GM10248 (cell line): ENCODE measurements around the gene CPNE8.

Source experiments
- CTCF ChIA-PET: fragments of 300-600 bp; sonication (Branson Sonifier 250); formaldehyde crosslinking; extraction: SDS; loops from one replicate; lab custom pipeline; 2021; ENCODE audit warnings: antibody characterized with exemption; lab: Yijun Ruan, JAX
- POLR2A ChIA-PET: fragments of 350-650 bp; sonication (Branson Sonifier 250); formaldehyde crosslinking; extraction: SDS; loops from one replicate; lab custom pipeline; 2020; ENCODE audit warnings: antibody characterized with exemption; lab: Yijun Ruan, JAX
- DNase-seq: peaks from one replicate; pipeline ENCODE4 v3.0.0; 2012; ENCODE audit errors: extremely low spot score
- TF ChIP-seq, protein P1 (sequence below): IDR thresholded peaks from 2 replicates; pipeline ENCODE4 v1.5.1; 2012; ENCODE audit warnings: mild to moderate bottlenecking, low read depth; ENCODE audit errors: extremely low read depth, missing control alignments, control extremely low read depth

CPNE8 gene

DNA sequence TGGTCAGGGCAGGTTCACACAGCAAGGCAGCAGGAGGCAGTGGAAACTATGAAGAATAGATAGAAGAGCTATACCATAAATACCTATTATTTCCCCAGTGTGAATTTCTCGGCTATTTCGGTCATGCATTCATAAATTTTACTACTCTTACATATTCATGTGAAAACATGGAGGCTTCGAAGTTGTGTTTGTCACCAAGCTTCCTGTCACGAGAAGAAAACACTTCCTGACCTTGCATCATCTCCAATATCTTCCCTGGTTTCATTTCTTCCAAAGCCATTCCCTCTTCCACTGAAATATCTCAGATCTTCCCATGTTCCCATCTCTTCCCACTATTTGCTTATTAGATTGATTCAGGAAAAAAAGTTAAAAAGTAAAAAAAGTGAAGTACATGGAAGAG is 80.4 kb downstream of the CPNE8 start:
- no peak for DNase-seq
- CTCF ChIA-PET = no interaction called here
- TF ChIP-seq, protein P1, sequence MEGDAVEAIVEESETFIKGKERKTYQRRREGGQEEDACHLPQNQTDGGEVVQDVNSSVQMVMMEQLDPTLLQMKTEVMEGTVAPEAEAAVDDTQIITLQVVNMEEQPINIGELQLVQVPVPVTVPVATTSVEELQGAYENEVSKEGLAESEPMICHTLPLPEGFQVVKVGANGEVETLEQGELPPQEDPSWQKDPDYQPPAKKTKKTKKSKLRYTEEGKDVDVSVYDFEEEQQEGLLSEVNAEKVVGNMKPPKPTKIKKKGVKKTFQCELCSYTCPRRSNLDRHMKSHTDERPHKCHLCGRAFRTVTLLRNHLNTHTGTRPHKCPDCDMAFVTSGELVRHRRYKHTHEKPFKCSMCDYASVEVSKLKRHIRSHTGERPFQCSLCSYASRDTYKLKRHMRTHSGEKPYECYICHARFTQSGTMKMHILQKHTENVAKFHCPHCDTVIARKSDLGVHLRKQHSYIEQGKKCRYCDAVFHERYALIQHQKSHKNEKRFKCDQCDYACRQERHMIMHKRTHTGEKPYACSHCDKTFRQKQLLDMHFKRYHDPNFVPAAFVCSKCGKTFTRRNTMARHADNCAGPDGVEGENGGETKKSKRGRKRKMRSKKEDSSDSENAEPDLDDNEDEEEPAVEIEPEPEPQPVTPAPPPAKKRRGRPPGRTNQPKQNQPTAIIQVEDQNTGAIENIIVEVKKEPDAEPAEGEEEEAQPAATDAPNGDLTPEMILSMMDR = no peak
- POLR2A ChIA-PET = no interaction called here

DNA sequence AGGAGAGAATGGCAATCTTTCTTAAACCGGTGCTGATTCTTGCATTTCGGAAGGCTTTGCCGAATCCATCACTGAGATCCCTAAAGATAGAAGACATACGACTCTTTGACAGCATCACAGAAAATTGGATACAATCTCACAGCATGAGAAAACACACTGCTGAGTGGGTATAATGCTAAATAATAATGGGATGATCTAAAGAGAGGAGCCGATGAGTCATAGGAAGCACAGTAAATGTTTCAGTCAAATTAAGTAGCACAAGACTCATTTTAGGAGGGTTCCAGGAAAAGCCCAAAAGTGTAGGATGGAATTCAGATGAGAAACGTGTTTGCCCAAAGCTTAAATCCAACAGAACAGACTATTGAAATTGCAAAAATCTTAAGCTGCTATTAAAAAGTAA is 81.7 kb downstream of the CPNE8 start:
- ChIA-PET POLR2A (no interaction called here), CTCF (interaction anchor here (1.5 kb wide), 1 partner anchor 18 kb away, joined by 5 read pairs; no protein-coding TSS in a partner anchor)
- TF ChIP-seq, protein P1 = no peak
- no peak for DNase-seq

DNA sequence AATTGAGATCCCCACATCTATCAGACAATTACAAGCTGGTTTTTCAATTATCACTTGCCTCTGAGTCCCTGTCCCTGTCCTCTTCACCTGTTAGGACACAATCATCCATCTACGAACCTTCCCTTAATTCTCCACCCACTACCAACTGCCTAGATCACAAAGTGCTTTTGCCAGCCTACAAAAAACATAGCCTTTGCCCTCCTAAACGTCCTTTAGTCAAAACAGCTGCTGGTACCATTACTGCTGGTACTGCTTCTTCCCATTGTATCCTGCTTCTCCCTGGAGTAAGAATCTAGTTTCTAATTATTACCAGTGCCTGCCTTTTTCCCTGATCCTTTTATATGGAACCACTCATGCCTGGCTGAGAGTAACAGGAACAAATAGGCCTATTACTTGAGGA is 82.1 kb downstream of the CPNE8 start:
- no peak for DNase-seq
- CTCF ChIA-PET = interaction anchor here (0.9 to 1.5 kb wide), 2 partner anchors 12 to 19 kb away, joined by 3 to 5 read pairs; no protein-coding TSS in a partner anchor
- POLR2A ChIA-PET = no interaction called here
- TF ChIP-seq, protein P1 = no peak

DNA sequence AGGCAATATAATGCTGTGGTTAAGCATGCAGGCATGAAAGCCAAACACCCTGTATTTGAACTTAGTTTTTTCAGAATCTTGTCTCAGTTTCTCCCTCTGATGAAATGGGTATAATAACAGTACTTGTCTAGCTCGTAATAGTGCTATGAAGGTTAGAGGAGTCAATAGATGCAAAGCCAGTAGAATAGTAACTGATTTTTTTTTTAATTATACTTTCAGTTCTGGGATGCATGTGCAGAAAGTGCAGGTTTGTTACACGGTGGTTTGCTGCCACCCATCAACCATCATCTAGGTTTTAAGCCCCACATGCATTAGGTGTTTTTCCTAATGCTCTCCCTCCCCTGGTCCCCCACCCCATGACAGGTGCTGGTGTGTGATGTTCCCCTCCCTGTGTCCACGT is 87.4 kb downstream of the CPNE8 start:
- TF ChIP-seq, protein P1 = no peak
- DNase-seq = no peak
- ChIA-PET CTCF (no interaction called here), POLR2A (no interaction called here)

DNA sequence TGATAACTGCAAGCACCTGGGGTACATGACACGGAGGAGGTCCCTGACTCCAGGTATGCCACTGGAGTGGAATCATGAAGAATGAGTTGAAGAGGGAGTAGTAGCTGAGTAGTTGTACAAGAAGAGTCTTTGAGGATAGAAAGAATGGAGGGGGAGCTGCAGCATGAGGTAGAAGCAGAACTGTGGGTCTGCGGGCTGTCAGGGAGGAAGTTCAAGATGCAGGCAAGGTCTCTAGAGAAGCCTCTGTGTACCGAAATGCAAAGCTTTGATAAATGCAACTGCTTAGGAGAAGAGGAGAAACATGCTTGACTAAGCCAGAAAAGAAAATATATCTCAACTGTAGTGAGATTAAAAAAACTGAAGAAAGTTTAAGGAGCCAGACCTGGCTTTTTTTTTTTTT is 91.5 kb downstream of the CPNE8 start:
- TF ChIP-seq, protein P1 = no peak
- CTCF ChIA-PET = interaction anchor here (1.2 kb wide), 1 partner anchor 22 kb away, joined by 3 read pairs; no protein-coding TSS in a partner anchor
- DNase-seq = no peak
- POLR2A ChIA-PET = no interaction called here

DNA sequence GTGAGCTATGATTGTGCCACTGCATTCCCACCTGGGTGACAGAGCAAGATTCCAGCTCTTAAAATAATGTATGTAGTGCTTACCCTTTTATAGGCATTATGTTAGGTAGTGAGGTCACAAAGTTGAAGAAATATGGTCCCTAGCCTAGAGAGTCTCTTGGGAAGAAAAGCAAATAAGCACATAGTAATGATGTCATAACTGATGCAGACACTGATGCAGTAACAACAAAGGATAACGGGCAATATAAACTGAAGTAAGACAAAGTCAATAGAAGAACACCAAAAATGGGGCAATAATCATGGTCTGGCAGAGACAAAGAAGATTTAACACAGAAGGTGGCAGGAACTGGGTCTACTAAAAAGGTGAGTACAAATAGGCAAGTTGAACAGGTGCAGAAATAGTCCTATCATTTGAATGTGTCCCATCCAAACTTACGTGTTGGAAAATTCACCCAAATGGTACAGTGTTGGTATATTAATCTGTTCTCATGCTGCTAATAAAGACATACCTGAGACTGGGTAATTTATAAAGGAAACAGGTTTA is 93.5 kb downstream of the CPNE8 start:
- no peak for DNase-seq
- TF ChIP-seq, protein P1 = no peak
- ChIA-PET CTCF (interaction anchor here (1.2 kb wide), 1 partner anchor 11 kb away, joined by 3 read pairs; no protein-coding TSS in a partner anchor), POLR2A (no interaction called here)
